Stimulated activated naive B cell treated with anti-CD40 and anti-IgM and Interleukin-4, amounts not matched to agents 10 μg/mL and 1 μg/mL and 100 μg/mL, for 72 hours (primary cell): ENCODE measurements around the gene KLF9.
"Not testable (repeated sequence)": the region's sequence is repeated elsewhere in the genome, so short reads cannot be mapped to it uniquely, and the experiment has no call there.

Source experiments
- ATAC-seq, 2 donors: fragments of 150-1000 bp; cut with Tn5 transposase; replicated peaks; 2 replicates each; pipeline ENCODE4 v1.10.0; 2021; ENCODE audit warnings: moderate library complexity in 1 of 2
- DNase-seq: peaks from one replicate; pipeline ENCODE4 v3.0.0; 2021
- H3K27ac Mint-ChIP-seq: one replicate; pipeline ENCODE4 v1.8.0; 2022; ENCODE audit warnings: mild to moderate bottlenecking, mixed read lengths
- H3K27me3 Mint-ChIP-seq, 2 donors: one replicate each; pipeline ENCODE4 v1.8.0; 2022; ENCODE audit warnings: mixed read lengths in 2 of 2
- H3K36me3 Mint-ChIP-seq, 2 donors: one replicate each; pipeline ENCODE4 v1.8.0; 2022; ENCODE audit warnings: mixed read lengths in 2 of 2, mild to moderate bottlenecking in 1 of 2
- H3K4me1 Mint-ChIP-seq, 2 donors: one replicate each; pipeline ENCODE4 v1.8.0; 2022; ENCODE audit warnings: mixed read lengths in 2 of 2, mild to moderate bottlenecking in 1 of 2
- H3K4me3 Mint-ChIP-seq, 2 donors: one replicate each; pipeline ENCODE4 v1.8.0; 2022; ENCODE audit warnings: mild to moderate bottlenecking in 2 of 2, mixed read lengths in 2 of 2, moderate library complexity in 1 of 2
- H3K9me3 Mint-ChIP-seq, 2 donors: one replicate each; pipeline ENCODE4 v1.8.0; 2022; ENCODE audit warnings: mixed read lengths in 2 of 2, mild to moderate bottlenecking in 1 of 2

The KLF9 gene

DNA sequence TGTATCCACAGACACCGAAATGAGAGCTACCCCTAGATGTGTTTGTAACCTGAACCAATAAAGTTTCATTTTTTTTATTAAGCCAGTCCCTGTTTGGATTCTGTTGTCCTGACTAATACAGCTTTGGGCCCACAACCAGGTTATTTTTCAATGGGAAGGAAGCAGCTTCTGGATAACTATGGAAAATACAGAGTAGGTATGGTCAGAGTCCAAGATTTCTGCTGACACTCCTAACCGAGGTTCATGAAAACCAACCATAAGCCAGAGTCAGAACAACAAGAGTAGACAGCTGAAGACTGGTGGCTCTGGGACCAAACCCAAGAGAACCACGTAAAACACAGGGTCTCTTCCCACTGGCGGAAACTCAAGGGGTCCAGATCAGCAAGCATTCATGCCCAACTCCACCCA is 10.8 kb downstream of the KLF9 start:
- Mint-ChIP-seq H3K4me3 (no peak overlapping the region), H3K9me3 (no peaks in the 10 kb centered on the region), H3K27ac (no peak overlapping the region), H3K36me3 (no peaks in the 10 kb centered on the region), H3K27me3 (no peaks in the 10 kb centered on the region), H3K4me1 (peaks cover 36 to 67% of the 10 kb centered on the region in 2 donors)
- DNase-seq (no peak), ATAC-seq (no peak)

DNA sequence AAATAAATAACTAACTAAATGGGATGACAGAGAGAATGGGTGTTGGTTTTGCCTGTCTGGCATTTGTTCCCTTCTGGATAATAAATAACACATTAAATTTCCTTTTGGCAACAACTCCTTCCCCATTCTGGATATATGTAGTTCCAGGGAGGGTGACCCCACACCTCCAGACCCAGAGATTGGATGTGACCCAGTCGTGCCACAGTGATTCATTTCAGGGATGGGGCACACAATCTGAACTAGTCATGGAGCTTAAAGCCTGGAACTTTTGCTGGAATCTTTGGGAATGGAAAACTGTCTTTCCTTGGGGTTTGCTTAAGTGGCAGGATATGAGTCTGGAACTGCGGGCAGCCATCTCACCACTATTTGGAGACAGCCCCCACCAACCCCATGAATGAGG is 11.3 kb downstream of the KLF9 start:
- Mint-ChIP-seq H3K9me3 (no peaks in the 10 kb centered on the region), H3K27me3 (no peaks in the 10 kb centered on the region), H3K27ac (no peak overlapping the region), H3K4me3 (no peak overlapping the region), H3K4me1 (peaks cover 37 to 72% of the 10 kb centered on the region in 2 donors), H3K36me3 (no peaks in the 10 kb centered on the region)
- no peak for ATAC-seq
- no peak for DNase-seq

DNA sequence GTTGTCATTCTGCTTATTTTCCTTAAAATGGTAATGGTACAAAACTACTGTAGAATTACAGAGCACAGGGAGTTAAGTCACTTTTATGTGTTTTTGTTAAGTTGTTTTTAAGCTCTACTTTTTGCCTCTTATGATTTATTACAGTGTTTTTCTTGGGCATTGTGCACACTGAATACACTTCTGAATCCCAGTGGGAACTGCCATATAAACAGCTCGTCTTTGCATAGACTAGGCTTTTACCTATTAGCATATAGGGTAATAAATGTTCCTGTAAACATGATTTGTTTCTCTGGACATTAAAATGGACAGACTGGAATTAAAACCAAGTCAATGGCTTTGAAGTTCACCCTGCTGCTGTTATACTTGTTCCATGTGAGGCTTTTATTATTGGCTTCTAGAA is 12.2 kb downstream of the KLF9 start:
- H3K36me3 Mint-ChIP-seq = no peaks in the 10 kb centered on the region
- ATAC-seq (no peak), DNase-seq (no peak)
- peaks cover 39 to 72% of the 10 kb centered on the region in 2 donors for H3K4me1 Mint-ChIP-seq
- H3K4me3 Mint-ChIP-seq = no peak overlapping the region
- no peaks in the 10 kb centered on the region for H3K9me3 Mint-ChIP-seq
- no peak overlapping the region for H3K27ac Mint-ChIP-seq
- no peaks in the 10 kb centered on the region for H3K27me3 Mint-ChIP-seq

DNA sequence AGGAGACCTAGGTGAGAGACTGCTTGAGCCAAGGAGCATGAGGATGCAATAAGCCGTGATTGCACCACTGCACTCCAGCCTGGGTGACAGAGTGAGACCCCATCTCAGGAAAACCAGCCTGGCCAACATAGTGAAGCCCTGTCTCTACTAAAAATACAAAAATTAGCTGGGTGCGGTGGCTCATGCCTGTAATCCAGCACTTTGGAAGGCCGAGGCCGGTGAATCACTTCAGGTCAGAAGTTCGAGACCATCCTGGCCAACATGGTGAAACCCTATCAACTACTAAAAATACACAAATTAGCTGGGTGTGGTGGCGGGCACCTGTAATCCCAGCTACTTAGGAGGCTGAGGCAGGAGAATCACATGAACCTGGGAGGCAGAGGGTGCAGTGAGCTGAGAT is 13.2 kb downstream of the KLF9 start:
- DNase-seq, H3K36me3 Mint-ChIP-seq, H3K9me3 Mint-ChIP-seq, ATAC-seq, H3K27ac Mint-ChIP-seq, H3K27me3 Mint-ChIP-seq, H3K4me3 Mint-ChIP-seq: not testable (repeated sequence)
- peaks cover 33 to 66% of the 10 kb centered on the region in 2 donors for H3K4me1 Mint-ChIP-seq

DNA sequence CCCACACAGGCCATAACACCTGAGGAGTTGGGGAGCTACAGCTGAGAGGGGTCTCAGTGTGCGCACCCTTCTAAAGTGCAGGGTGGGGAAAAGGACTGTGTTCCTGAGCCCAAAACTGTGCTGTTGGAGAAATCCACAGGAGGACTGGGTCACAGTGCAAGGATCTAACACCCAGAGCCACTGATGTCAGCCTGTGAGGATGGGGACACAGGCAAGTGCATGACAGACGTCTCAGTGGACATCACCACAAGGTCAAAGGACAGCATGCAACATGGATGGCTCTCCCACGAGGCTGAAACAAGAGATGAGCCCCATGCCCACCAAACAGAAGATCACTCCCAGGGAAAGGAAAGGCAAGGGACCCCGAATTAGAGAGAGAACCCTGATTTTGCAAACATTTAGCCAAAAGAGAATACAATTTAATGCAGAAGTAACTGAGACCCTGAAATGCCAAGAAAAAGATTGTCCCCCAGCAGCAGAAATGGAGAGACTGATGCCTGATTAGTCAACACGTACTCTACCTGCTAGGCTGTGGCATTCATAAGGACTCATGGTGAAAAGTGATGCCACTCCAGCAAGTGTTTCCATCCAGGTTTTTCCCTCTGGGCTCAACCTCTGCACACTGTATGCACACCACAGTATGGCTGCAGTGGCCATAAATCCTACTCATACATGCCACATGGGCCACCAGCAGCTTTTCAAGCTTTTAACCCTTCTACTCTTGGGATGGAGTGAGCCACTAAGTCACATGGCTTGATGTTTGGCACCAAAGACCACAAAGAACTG is 14.2 kb downstream of the KLF9 start:
- H3K4me3 Mint-ChIP-seq = no peak overlapping the region
- no peaks in the 10 kb centered on the region for H3K9me3 Mint-ChIP-seq

DNA sequence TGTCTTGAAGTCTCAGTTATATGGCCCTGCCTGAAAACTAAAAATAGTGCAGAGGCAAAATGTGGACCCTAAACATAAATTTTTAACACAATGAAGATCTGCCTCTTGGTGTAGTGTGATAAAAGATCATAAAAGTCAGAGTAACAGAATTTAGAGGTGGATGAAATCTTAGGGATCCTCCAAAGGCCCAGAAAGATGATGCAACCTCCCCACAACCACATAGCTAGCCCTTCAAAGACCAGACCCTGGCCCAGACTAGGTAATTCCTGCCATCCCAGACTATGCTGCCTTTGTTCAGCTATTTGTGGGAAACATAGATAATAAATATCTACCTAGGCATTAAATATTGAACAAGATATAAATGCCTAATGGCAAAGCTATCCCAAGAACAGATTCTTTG is 15.3 kb downstream of the KLF9 start:
- ATAC-seq (no peak), DNase-seq (no peak)
- peak overlapping the region; percentile 80 for H3K27ac Mint-ChIP-seq
- no peaks in the 10 kb centered on the region for H3K9me3 Mint-ChIP-seq
- H3K36me3 Mint-ChIP-seq = no peaks in the 10 kb centered on the region
- no peaks in the 10 kb centered on the region for H3K27me3 Mint-ChIP-seq
- H3K4me1 Mint-ChIP-seq = peaks cover 23 to 51% of the 10 kb centered on the region in 2 donors
- no peak overlapping the region for H3K4me3 Mint-ChIP-seq

More for the DNA sequence above, 14.2 kb downstream of the KLF9 start:
- no peak for DNase-seq
- ATAC-seq = no peak
- no peaks in the 10 kb centered on the region for H3K36me3 Mint-ChIP-seq
- no peaks in the 10 kb centered on the region for H3K27me3 Mint-ChIP-seq
- H3K27ac Mint-ChIP-seq = peak overlapping the region; percentile 42
- H3K4me1 Mint-ChIP-seq = peaks cover 28 to 56% of the 10 kb centered on the region in 2 donors

DNA sequence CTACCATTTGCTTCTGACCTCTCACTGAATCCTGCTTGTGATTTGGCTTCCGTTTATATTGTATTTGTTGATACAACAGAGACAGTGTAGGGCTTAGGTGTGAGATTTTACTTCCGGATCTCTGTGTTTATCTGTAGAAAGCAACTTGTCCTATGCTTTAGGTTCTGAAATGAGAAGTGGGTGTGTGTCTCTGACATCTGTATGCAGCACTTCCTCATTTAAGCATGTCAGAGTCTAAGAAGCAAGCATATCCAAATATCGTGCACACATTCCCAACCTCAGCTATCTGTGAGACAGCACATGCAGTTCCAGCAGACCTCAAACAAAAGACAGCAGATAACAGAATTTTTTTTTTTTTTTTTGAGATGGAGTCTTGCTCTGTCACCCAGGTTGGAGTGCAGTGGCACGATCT is 16.3 kb downstream of the KLF9 start:
- Mint-ChIP-seq H3K27ac (peak overlapping the region; percentile 84), H3K4me1 (peaks cover 23 to 52% of the 10 kb centered on the region in 2 donors), H3K27me3 (no peaks in the 10 kb centered on the region), H3K9me3 (no peaks in the 10 kb centered on the region), H3K4me3 (peak overlapping the region; percentile 57 to 66), H3K36me3 (no peaks in the 10 kb centered on the region)
- DNase-seq = no peak
- peak; percentile 98 to 99 for ATAC-seq

DNA sequence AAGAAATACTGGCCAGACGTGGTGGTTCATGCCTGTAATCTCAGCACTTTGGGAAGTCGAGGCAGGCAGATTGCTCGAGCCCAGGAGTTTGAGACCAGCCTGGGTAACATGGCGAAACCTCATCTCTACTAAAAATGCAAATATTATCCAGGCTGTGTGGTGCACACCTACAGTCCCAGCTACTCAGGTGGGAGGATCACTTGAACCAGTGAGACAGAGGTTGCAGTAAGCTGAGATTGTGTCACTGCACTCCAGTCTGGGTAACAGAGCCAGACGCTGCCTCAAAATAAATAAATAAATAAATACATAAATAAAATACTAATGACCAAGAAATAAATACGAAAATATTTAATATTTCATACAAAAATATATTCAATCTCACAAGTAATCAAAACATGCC is 18.8 kb downstream of the KLF9 start:
- H3K4me1 Mint-ChIP-seq = peaks cover 33 to 68% of the 10 kb centered on the region in 2 donors
- DNase-seq (no peak), ATAC-seq (no peak)
- H3K27me3 Mint-ChIP-seq = no peaks in the 10 kb centered on the region
- no peak overlapping the region for H3K27ac Mint-ChIP-seq
- H3K4me3 Mint-ChIP-seq = no peak overlapping the region
- no peaks in the 10 kb centered on the region for H3K36me3 Mint-ChIP-seq
- no peaks in the 10 kb centered on the region for H3K9me3 Mint-ChIP-seq

DNA sequence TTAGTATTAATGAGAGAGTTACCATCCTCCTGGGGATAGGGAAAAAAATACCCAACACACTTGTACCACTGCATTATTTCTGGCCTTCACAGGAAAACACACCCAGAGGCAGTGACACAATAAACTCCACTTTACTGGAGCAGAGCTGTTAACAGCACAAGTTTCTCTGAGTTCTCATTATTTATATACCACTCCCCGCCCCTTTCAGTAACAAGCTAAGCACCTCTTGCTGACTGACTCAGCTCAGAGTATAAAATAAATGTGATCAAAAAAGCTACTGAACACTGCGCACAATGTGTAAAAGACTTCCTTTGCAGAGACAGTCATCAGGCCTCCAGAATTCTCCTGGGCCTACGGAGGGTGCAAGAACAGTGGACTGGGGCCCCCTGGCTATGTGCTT is 21.6 kb downstream of the KLF9 start:
- H3K4me3 Mint-ChIP-seq = no peak overlapping the region
- no peak overlapping the region for H3K27ac Mint-ChIP-seq
- no peaks in the 10 kb centered on the region for H3K9me3 Mint-ChIP-seq
- ATAC-seq (no peak), DNase-seq (no peak)
- H3K36me3 Mint-ChIP-seq = peaks cover 4 to 9% of the 10 kb centered on the region in 2 donors
- no peaks in the 10 kb centered on the region for H3K27me3 Mint-ChIP-seq
- H3K4me1 Mint-ChIP-seq = peaks cover 30 to 57% of the 10 kb centered on the region in 2 donors

DNA sequence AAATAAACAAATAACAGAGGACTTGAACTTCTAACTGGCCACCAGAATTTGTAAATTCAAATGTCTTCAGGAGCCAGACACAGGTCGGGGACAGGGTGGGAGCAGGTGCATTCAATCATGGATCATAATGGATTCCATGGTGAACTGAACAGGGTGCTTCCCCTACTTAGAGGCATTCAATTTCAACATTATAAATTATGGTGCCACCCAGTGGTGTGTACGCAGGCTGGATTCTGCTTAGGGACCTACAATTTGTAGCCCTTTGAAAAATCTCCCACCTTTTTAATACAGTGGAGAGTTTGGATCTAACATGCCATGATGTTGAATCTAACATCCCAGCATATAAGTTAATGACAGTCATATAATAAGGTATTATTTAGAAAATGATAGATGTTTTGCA is 22.3 kb downstream of the KLF9 start:
- H3K4me3 Mint-ChIP-seq = no peak overlapping the region
- DNase-seq (no peak), ATAC-seq (peak; percentile 67 to 73)
- peaks cover 24 to 51% of the 10 kb centered on the region in 2 donors for H3K4me1 Mint-ChIP-seq
- no peaks in the 10 kb centered on the region for H3K27me3 Mint-ChIP-seq
- peaks cover 9 to 15% of the 10 kb centered on the region in 2 donors for H3K36me3 Mint-ChIP-seq
- no peak overlapping the region for H3K27ac Mint-ChIP-seq
- H3K9me3 Mint-ChIP-seq = no peaks in the 10 kb centered on the region

DNA sequence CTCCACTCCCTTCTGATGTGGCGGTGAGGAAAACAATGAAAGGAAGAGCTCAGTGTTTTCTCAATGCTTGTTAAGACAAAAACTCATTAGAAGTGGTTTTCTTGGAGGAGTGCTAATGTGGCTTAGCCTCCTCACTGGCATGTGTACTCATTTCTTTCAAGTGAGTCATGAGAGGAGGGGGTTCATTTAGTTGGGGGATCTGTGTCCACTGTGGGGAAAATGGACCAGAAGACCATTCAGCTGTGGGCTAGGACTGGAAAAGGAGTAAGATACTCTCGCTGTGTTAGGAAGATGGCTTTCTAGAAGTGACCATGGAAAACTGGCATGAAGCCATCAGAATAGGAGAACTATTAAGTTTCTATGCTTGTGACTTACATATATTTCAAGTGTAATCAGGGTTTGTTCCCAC is 23.5 kb downstream of the KLF9 start:
- Mint-ChIP-seq H3K4me3 (no peak overlapping the region), H3K27me3 (no peaks in the 10 kb centered on the region), H3K36me3 (peaks cover 15 to 16% of the 10 kb centered on the region in 2 donors), H3K4me1 (peaks cover 23 to 53% of the 10 kb centered on the region in 2 donors), H3K9me3 (no peaks in the 10 kb centered on the region), H3K27ac (no peak overlapping the region)
- DNase-seq = no peak
- ATAC-seq = no peak

DNA sequence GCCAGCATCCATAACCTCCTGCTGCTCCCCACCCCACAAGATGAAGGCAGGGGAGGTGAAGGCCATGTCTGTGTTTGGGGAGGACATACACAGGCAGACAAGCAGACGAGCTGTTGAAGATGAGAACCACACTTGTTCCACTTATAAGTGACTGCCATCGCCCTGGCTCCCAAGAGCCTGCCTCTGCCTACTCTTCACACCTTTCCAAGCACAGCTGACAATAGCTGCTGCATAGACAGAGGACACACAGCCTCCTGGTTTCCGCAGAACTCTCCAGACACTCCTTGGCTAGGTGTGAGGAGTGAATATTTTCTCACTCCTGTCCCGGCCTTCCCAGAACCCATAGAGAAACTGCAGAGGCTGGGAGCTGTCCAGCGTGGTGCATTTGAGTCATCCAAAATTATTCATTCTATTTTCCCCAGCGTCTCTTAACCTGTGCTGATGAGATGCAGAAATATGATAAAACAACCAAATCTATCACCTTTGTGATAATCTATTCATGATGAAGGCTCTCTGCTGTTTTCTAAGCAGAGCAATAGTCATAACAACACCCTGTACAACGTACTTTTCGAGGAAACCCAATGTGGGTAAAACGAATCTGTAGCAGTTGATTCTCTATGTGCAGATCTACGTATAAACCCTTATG is 24.7 kb downstream of the KLF9 start:
- Mint-ChIP-seq H3K4me3 (no peak overlapping the region), H3K27me3 (no peaks in the 10 kb centered on the region), H3K27ac (peak overlapping the region; percentile 14), H3K36me3 (peaks cover 15 to 16% of the 10 kb centered on the region in 2 donors), H3K4me1 (peaks cover 23 to 53% of the 10 kb centered on the region in 2 donors), H3K9me3 (no peaks in the 10 kb centered on the region)
- no peak for DNase-seq
- ATAC-seq = no peak

DNA sequence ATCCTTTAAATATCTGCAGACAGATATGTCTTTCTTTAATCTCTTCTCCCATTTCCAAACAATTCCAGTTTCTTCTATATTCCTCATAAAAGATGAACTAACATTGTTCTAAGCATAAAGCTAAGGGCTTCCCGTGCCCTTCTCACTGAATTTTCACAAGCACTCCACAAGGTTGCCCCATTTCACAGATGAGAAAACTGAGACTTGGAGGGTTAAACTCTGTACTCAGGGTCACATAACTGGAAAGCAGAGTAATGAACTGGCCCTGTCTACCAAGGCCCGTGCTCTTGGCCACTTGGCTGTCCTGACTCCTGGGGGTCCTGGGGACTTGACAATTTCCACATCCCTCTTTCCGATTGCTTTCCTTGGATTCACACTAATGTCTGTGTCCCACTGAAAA is 25.3 kb downstream of the KLF9 start:
- Mint-ChIP-seq H3K36me3 (peaks cover 17 to 18% of the 10 kb centered on the region in 2 donors), H3K27me3 (no peaks in the 10 kb centered on the region), H3K27ac (no peak overlapping the region), H3K9me3 (no peaks in the 10 kb centered on the region), H3K4me3 (no peak overlapping the region), H3K4me1 (peaks cover 23 to 53% of the 10 kb centered on the region in 2 donors)
- DNase-seq (no peak), ATAC-seq (no peak)

DNA sequence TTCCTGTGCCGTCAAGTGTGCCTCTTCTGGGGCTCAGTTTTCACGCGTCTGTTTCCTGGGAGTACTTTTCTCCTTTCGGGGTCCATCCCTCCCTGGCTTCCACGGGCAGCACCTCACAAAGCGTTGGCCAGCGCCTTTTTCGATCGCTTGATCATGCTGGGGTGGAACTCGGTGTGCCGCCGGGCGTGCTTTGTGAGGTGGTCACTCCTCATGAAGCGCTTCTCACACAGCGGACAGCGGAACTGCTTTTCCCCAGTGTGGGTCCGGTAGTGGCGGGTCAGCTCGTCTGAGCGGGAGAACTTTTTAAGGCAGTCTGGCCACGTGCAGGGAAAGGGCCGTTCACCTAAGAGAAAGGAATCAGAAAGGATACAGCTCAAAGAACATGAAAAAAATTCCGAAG is 26.8 kb downstream of the KLF9 start:
- H3K4me1 Mint-ChIP-seq = peaks cover 17 to 40% of the 10 kb centered on the region in 2 donors
- no peak for DNase-seq
- no peaks in the 10 kb centered on the region for H3K27me3 Mint-ChIP-seq
- H3K4me3 Mint-ChIP-seq = no peak overlapping the region
- H3K36me3 Mint-ChIP-seq = peaks cover 19 to 29% of the 10 kb centered on the region in 2 donors
- ATAC-seq = no peak
- no peaks in the 10 kb centered on the region for H3K9me3 Mint-ChIP-seq
- no peak overlapping the region for H3K27ac Mint-ChIP-seq

DNA sequence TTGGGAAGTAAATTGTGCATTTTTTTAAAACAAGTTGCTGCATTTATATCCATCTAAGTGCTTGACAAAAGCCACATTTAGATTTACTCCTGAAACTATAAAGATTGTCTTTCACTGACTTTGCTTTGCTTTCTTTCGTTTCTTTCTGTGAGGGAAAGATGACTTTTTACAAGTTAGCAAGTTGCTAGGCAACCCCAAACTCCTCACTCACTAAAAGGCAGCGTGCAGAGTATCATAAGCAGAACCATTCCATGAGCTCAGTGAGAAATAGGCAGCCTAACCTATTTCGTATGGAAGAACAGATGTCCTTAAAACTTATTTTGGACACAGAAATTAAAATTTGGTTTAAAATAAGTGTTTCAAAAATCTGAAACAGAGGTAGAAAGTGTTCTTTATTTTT is 29.0 kb downstream of the KLF9 start:
- Mint-ChIP-seq H3K27me3 (no peaks in the 10 kb centered on the region), H3K4me1 (peaks cover 8 to 21% of the 10 kb centered on the region in 2 donors), H3K36me3 (peaks cover 19 to 33% of the 10 kb centered on the region in 2 donors), H3K9me3 (no peaks in the 10 kb centered on the region), H3K4me3 (no peak overlapping the region), H3K27ac (no peak overlapping the region)
- ATAC-seq (no peak), DNase-seq (no peak)
